Osteocyte (in vitro differentiated cells): ENCODE results near the gene JPH3. TPM values are rescaled to one million over a fixed set of nuclear protein-coding genes. Genes with fewer than 3 reads are reported as not detected.
"Not testable (repeated sequence)": the region's sequence is repeated elsewhere in the genome, so short reads cannot be mapped to it uniquely, and the experiment has no call there.

ENCODE experiments used
- DNase-seq: peaks from one replicate; pipeline ENCODE4 v3.0.0; 2021; ENCODE audit warnings: mixed read lengths; ENCODE audit not compliant: unreplicated experiment; ENCODE audit errors: extremely low spot score
- H3K27ac Mint-ChIP-seq: one replicate; pipeline ENCODE4 v1.8.0; 2021; ENCODE audit warnings: mild to moderate bottlenecking, mixed read lengths; ENCODE audit not compliant: unreplicated experiment
- H3K27me3 Mint-ChIP-seq: one replicate; pipeline ENCODE4 v1.8.0; 2021; ENCODE audit warnings: mixed read lengths; ENCODE audit not compliant: unreplicated experiment
- H3K36me3 Mint-ChIP-seq: one replicate; pipeline ENCODE4 v1.8.0; 2021; ENCODE audit warnings: mixed read lengths; ENCODE audit not compliant: unreplicated experiment
- H3K4me1 Mint-ChIP-seq: one replicate; pipeline ENCODE4 v1.8.0; 2021; ENCODE audit warnings: mixed read lengths; ENCODE audit not compliant: unreplicated experiment
- H3K4me3 Mint-ChIP-seq: one replicate; pipeline ENCODE4 v1.8.0; 2021; ENCODE audit warnings: mild to moderate bottlenecking, moderate library complexity, mixed read lengths; ENCODE audit not compliant: unreplicated experiment
- H3K9me3 Mint-ChIP-seq: one replicate; pipeline ENCODE4 v1.8.0; 2021; ENCODE audit warnings: mixed read lengths; ENCODE audit not compliant: unreplicated experiment
- CTCF ChIP-seq: fragments of 200-600 bp; sonication (generic); IDR thresholded peaks from 2 replicates; pipeline ENCODE4 v1.5.0; 2021; ENCODE audit warnings: antibody characterized with exemption, mild to moderate bottlenecking, moderate library complexity
- total RNA-seq: library from RNA; stranded (reverse); gene quantifications from 2 replicates; pipeline ENCODE4 v1.2.1, GENCODE V29; 2021

JPH3 gene
- total RNA-seq, 1 donor from 2014 or later, result 2.6 TPM

GRCh38 chr16:87715658-87716057 lies 113.3 kb downstream of the JPH3 start:
- Mint-ChIP-seq H3K27me3 (no peaks in the 10 kb centered on the region), H3K4me1 (no peaks in the 10 kb centered on the region), H3K4me3 (no peak overlapping the region), H3K36me3 (peaks cover 20% of the 10 kb centered on the region), H3K27ac (no peak overlapping the region), H3K9me3 (no peaks in the 10 kb centered on the region)
- no peak for DNase-seq
- TF ChIP-seq CTCF, result no peak

- not testable (repeated sequence) for H3K4me3 Mint-ChIP-seq, H3K27ac Mint-ChIP-seq, H3K4me1 Mint-ChIP-seq, H3K27me3 Mint-ChIP-seq, H3K9me3 Mint-ChIP-seq, DNase-seq
- peaks cover 26% of the 10 kb centered on the region for H3K36me3 Mint-ChIP-seq
Observed at GRCh38 chr16:87718831-87719230, 116.5 kb downstream of the JPH3 start.

GRCh38 chr16:87720446-87720845 lies 118.1 kb downstream of the JPH3 start:
- Mint-ChIP-seq H3K4me3 (no peak overlapping the region), H3K27me3 (no peaks in the 10 kb centered on the region), H3K9me3 (no peaks in the 10 kb centered on the region), H3K4me1 (peaks cover 12% of the 10 kb centered on the region), H3K36me3 (peaks cover 24% of the 10 kb centered on the region), H3K27ac (no peak overlapping the region)
- DNase-seq, result no peak
- no peak for TF ChIP-seq CTCF

- peak overlapping the region; percentile 23 for H3K27ac Mint-ChIP-seq
- peaks cover 20% of the 10 kb centered on the region for H3K4me1 Mint-ChIP-seq
- no peaks in the 10 kb centered on the region for H3K9me3 Mint-ChIP-seq
- H3K27me3 Mint-ChIP-seq, result no peaks in the 10 kb centered on the region
- H3K4me3 Mint-ChIP-seq, result no peak overlapping the region
- H3K36me3 Mint-ChIP-seq, result peaks cover 28% of the 10 kb centered on the region
- no peak for TF ChIP-seq CTCF
- no peak for DNase-seq
Observed at GRCh38 chr16:87721622-87722585, 119.6 kb downstream of the JPH3 start.

- H3K36me3 Mint-ChIP-seq, result peaks cover 32% of the 10 kb centered on the region
- H3K27ac Mint-ChIP-seq, result peak overlapping the region; percentile 23
Observed at GRCh38 chr16:87722590-87723225, 120.4 kb downstream of the JPH3 start.

More at GRCh38 chr16:87722590-87723225, 120.4 kb downstream of the JPH3 start:
- no peak for TF ChIP-seq CTCF
- no peak for DNase-seq
- H3K9me3 Mint-ChIP-seq, result no peaks in the 10 kb centered on the region
- no peak overlapping the region for H3K4me3 Mint-ChIP-seq
- H3K4me1 Mint-ChIP-seq, result peaks cover 20% of the 10 kb centered on the region
- no peaks in the 10 kb centered on the region for H3K27me3 Mint-ChIP-seq
